ENCODE results near the gene FABP6. TPM values are rescaled to one million over a fixed set of nuclear protein-coding genes. Genes with fewer than 3 reads are reported as not detected.

The FABP6 gene
- total and polyA plus RNA-seq, 9 of the 15 experiments (the other 6 are each of a cell fraction or from before 2014, with no cell fraction given) = 0.11 to 0.33 (median 0.21) TPM; not detected in 4

DNA sequence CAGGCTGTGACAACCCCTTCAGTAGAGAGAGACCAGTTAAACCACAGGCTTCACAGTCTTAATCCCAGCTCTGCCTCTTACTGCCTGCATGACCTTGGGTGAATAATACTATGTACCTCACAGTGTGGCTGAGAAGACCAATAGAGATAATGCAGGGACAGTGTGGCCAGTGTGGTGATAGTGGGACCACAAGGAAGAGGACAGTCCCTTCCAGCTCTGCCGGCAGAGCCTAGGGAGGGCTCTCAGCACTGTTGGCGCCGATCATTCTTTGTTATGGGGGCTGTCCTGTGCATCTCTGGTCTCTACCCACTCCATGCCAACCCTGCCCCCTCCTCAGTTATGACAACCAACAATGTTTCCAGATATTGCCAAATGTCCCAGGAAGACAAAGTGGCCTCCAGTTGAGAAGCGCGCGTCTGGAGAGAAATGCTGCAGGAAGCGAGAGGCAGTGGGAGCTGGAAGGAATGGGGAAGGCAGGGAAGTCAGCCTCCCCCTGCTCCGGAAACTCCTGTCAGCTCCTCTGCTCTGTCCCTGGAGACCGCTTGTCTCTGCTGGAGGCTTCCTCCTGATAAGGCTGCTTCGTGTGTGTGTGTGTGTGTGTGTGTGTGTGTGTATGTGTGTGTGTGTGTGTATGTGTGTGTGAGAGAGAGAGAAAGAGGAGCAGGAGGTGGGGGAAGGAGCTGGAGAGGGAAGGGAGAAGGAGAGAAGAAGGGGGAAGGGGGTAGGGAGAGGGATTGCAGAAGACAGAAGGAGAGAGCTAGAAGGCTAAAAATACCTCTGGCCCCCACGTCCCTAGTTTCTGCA is 31.8 kb upstream of the FABP6 start (continued):
- TF ChIP-seq SOX6 (IDR thresholded peaks at IDR 0.05) (peak; percentile 76), FOSL1 (tag; conservative IDR thresholded peaks at IDR 0.05) (peak; percentile 23; the same call in 1 of the 2 replicates), MYNN (IDR thresholded peaks at IDR 0.05) (0 out of 2 replicates have a peak, but pooled peaks have one; percentile 56), MYNN (CRISPR knock-in tag; IDR thresholded peaks at IDR 0.05) (no peak), ZNF695 (CRISPR knock-in tag; IDR thresholded peaks at IDR 0.05) (no peak), LARP7 (IDR thresholded peaks at IDR 0.05) (peak; percentile 99), GABPA (tag; conservative IDR thresholded peaks at IDR 0.05; ENCODE audit: low read depth) (peak; percentile 70), PHB2 (IDR thresholded peaks at IDR 0.05; ENCODE audit: low read depth) (peak; percentile 77), SMARCC2 (IDR thresholded peaks at IDR 0.05; ENCODE audit: low read depth) (peak; percentile 80; the same call in 1 of the 2 replicates), TAL1 (IDR thresholded peaks at IDR 0.05) (peak; percentile 79), MYC (IDR thresholded peaks at IDR 0.05; ENCODE audit: low read depth, low read length) (peak; percentile 36; the same call in 1 of the 2 replicates), MYC (CRISPR knock-in tag; IDR thresholded peaks at IDR 0.05; ENCODE audit: borderline replicate concordance, low read depth) (no peak), ZNF175 (CRISPR knock-in tag; IDR thresholded peaks at IDR 0.05; ENCODE audit: low read depth) (0 out of 2 replicates have a peak, but pooled peaks have one; percentile 50), MTA3 (IDR thresholded peaks at IDR 0.05; ENCODE audit: borderline replicate concordance) (peak; percentile 76; the same call in 1 of the 2 replicates), NFATC3 (IDR thresholded peaks at IDR 0.05) (0 out of 2 replicates have a peak, but pooled peaks have one; percentile 62), RBBP5 (IDR thresholded peaks at IDR 0.05; ENCODE audit: borderline replicate concordance, insufficient read depth, low read length, poor library complexity, severe bottlenecking) (peak; percentile 18), HMGN3 (IDR thresholded peaks at IDR 0.05; ENCODE audit: borderline replicate concordance, extremely low read depth, insufficient read length, low read depth, low read length) (peak; percentile 40), SMARCE1 (IDR thresholded peaks at IDR 0.05) (peak; percentile 98), KAT7 (CRISPR knock-in tag; IDR thresholded peaks at IDR 0.05; ENCODE audit: borderline replicate concordance) (peak; percentile 72; the same call in 1 of the 2 replicates)
- TF ChIP-seq, protein P1, sequence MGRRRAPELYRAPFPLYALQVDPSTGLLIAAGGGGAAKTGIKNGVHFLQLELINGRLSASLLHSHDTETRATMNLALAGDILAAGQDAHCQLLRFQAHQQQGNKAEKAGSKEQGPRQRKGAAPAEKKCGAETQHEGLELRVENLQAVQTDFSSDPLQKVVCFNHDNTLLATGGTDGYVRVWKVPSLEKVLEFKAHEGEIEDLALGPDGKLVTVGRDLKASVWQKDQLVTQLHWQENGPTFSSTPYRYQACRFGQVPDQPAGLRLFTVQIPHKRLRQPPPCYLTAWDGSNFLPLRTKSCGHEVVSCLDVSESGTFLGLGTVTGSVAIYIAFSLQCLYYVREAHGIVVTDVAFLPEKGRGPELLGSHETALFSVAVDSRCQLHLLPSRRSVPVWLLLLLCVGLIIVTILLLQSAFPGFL (CRISPR knock-in tag; IDR thresholded peaks at IDR 0.05) = 0 out of 2 replicates have a peak, but pooled peaks have one; percentile 34
- TF ChIP-seq, protein P2, sequence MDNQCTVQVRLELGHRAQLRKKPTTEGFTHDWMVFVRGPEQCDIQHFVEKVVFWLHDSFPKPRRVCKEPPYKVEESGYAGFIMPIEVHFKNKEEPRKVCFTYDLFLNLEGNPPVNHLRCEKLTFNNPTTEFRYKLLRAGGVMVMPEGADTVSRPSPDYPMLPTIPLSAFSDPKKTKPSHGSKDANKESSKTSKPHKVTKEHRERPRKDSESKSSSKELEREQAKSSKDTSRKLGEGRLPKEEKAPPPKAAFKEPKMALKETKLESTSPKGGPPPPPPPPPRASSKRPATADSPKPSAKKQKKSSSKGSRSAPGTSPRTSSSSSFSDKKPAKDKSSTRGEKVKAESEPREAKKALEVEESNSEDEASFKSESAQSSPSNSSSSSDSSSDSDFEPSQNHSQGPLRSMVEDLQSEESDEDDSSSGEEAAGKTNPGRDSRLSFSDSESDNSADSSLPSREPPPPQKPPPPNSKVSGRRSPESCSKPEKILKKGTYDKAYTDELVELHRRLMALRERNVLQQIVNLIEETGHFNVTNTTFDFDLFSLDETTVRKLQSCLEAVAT (IDR thresholded peaks at IDR 0.05) = peak; percentile 95 to 97

All from K562 (cell line).